DND-41 (cell line): Measurements from ENCODE around the gene TRIM44.

ENCODE experiments used
- CTCF ChIP-seq: IDR thresholded peaks from 2 replicates; pipeline ENCODE4 v1.5.1; 2012; ENCODE audit warnings: borderline replicate concordance, low read length, moderate library complexity, mild to moderate bottlenecking; ENCODE audit not compliant: poor library complexity, severe bottlenecking; ENCODE audit errors: extremely low read depth
- EZH2 ChIP-seq: IDR thresholded peaks from 3 replicates; pipeline ENCODE4 v1.6.1; 2012; ENCODE audit warnings: borderline replicate concordance, low read depth, mild to moderate bottlenecking, moderate library complexity, low read length, inconsistent platforms; ENCODE audit not compliant: severe bottlenecking

- TF ChIP-seq EZH2 (no peak), CTCF (no peak)
These were observed 21.3 kb downstream of the TRIM44 start for GRCh38 chr11:35683728-35684339.
